ENCODE data around the gene RALGAPA2. TPM values are rescaled to one million over a fixed set of nuclear protein-coding genes. Genes with fewer than 3 reads are reported as not detected.
A peak's percentile ranks its signal among the peaks of the same experiment; 100 is the strongest.

RALGAPA2 gene
- polyA plus RNA-seq, 1 experiment: 2.2 TPM

- Histone ChIP-seq H3K4me3 (ENCODE audit: low read depth, low read length) (no peak overlapping the region), H3K27ac (ENCODE audit: low read depth, low read length) (no peak overlapping the region), H3K27me3 (ENCODE audit: control insufficient read depth, insufficient read depth, low read length) (no peaks in the 10 kb centered on the region), H3K9me3 (ENCODE audit: control insufficient read depth, insufficient read depth, low read length) (no peaks in the 10 kb centered on the region)
- ChIA-PET CTCF (interaction anchor here (2.1 kb wide), 1 partner anchor 17 kb away, joined by 8 read pairs; no protein-coding TSS in a partner anchor), POLR2A (no interaction called here)
- no peak for TF ChIP-seq CTCF (IDR thresholded peaks at IDR 0.05; ENCODE audit: low read depth, low read length)
- DNase-seq (ENCODE audit: low read depth, low spot score): no peak
Measured at GRCh38 chr20:20482453-20482852, 230.0 kb downstream of the RALGAPA2 start.

- no peak for DNase-seq (ENCODE audit: low read depth, low spot score)
- no peak overlapping the region for H3K4me3 ChIP-seq (ENCODE audit: low read depth, low read length)
- no peaks in the 10 kb centered on the region for H3K9me3 ChIP-seq (ENCODE audit: control insufficient read depth, insufficient read depth, low read length)
- H3K27me3 ChIP-seq (ENCODE audit: control insufficient read depth, insufficient read depth, low read length): no peaks in the 10 kb centered on the region
- H3K27ac ChIP-seq (ENCODE audit: low read depth, low read length): peak overlapping the region; percentile 21
- TF ChIP-seq CTCF (IDR thresholded peaks at IDR 0.05; ENCODE audit: low read depth, low read length): no peak
- ChIA-PET POLR2A (interaction anchor here (0.5 kb wide), 1 partner anchor 22 kb away, joined by 3 read pairs; no protein-coding TSS in a partner anchor), CTCF (no interaction called here)
Measured at GRCh38 chr20:20480689-20481088, 231.8 kb downstream of the RALGAPA2 start.

DNA sequence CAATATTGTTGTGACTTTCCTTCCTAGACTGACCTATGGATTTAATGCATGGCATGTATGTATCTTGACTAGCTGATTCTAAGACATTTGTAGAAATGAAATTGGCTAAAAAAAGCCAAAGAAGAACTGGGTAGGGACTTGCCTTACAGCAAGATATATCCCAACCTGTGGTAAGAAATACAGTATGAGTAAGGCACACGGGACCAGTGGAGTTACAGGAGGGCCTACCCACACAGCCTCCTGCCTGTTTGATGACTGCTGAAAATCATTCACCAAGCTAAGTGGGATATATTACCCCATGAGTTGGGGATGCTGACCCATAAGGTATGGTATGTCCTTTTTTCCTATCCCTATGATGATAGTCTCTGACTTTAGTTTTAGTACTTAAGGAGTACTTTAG is 232.3 kb downstream of the RALGAPA2 start:
- CTCF ChIA-PET: no interaction called here
- POLR2A ChIA-PET: interaction anchor here (0.5 kb wide), 1 partner anchor 21 kb away, joined by 3 read pairs; no protein-coding TSS in a partner anchor

DNA sequence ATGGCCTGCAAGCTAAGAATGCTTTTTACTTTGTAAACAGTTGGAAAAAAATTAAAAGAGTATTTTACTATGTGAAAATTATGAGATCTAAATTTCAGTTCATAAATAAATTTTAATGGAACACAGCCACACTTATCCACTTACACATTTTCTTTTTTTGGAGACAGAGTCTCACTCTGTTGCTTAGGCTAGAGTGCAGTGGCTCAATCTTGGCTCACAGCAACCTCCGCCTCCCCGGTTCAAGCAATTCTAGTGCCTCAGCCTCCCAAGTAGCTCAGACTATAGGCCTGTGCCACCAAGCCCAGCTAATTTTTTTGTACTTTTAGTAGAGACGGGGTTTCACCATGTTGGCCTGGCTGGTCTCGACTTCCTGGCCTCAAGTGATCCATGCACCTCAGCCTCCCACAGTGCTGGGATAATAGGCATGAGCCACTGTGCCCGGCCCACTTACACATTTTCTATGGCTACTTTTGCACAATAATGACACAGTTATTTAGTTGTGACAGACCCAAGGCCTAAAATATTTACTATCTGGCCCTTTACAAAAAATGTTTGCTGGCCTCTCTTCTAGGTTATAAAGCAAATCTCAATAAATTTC is 234.9 kb downstream of the RALGAPA2 start:
- Histone ChIP-seq H3K27ac (ENCODE audit: low read depth, low read length) (no peak overlapping the region), H3K4me3 (ENCODE audit: low read depth, low read length) (no peak overlapping the region), H3K27me3 (ENCODE audit: control insufficient read depth, insufficient read depth, low read length) (no peaks in the 10 kb centered on the region), H3K9me3 (ENCODE audit: control insufficient read depth, insufficient read depth, low read length) (no peaks in the 10 kb centered on the region)
- no peak for TF ChIP-seq CTCF (IDR thresholded peaks at IDR 0.05; ENCODE audit: low read depth, low read length)
- ChIA-PET CTCF (interaction anchor here (1.2 to 1.5 kb wide), 3 partner anchors 12 to 36 kb away, joined by 3 to 4 read pairs (median 3); no protein-coding TSS in a partner anchor), POLR2A (no interaction called here)
- DNase-seq (ENCODE audit: low read depth, low spot score): no peak

More for the DNA sequence above, 232.3 kb downstream of the RALGAPA2 start:
- Histone ChIP-seq H3K4me3 (ENCODE audit: low read depth, low read length) (no peak overlapping the region), H3K9me3 (ENCODE audit: control insufficient read depth, insufficient read depth, low read length) (no peaks in the 10 kb centered on the region), H3K27ac (ENCODE audit: low read depth, low read length) (no peak overlapping the region), H3K27me3 (ENCODE audit: control insufficient read depth, insufficient read depth, low read length) (no peaks in the 10 kb centered on the region)
- no peak for DNase-seq (ENCODE audit: low read depth, low spot score)
- TF ChIP-seq CTCF (IDR thresholded peaks at IDR 0.05; ENCODE audit: low read depth, low read length): no peak

GRCh38 chr20:20476504-20476903 is 235.9 kb downstream of the RALGAPA2 start:
- H3K9me3 ChIP-seq (ENCODE audit: control insufficient read depth, insufficient read depth, low read length): no peaks in the 10 kb centered on the region
- no peaks in the 10 kb centered on the region for H3K27me3 ChIP-seq (ENCODE audit: control insufficient read depth, insufficient read depth, low read length)
- ChIA-PET POLR2A (no interaction called here), CTCF (interaction anchor here (1.1 kb wide), 1 partner anchor 83 kb away, joined by 3 read pairs; no protein-coding TSS in a partner anchor)
- TF ChIP-seq CTCF (IDR thresholded peaks at IDR 0.05; ENCODE audit: low read depth, low read length): no peak
- no peak for DNase-seq (ENCODE audit: low read depth, low spot score)
- no peak overlapping the region for H3K27ac ChIP-seq (ENCODE audit: low read depth, low read length)
- no peak overlapping the region for H3K4me3 ChIP-seq (ENCODE audit: low read depth, low read length)
